Mammary epithelial cell (primary cell): ENCODE data around the gene KCNF1.

Experiments used
- EZH2 ChIP-seq: IDR thresholded peaks from 2 replicates; pipeline ENCODE4 v1.6.1; 2012; ENCODE audit warnings: low read length, inconsistent platforms, borderline replicate concordance
- TF ChIP-seq, protein P1 (sequence below), 2 donors: IDR thresholded peaks in 1 of 2; conservative IDR thresholded peaks in 1 of 2; 2 replicates each; pipeline ENCODE4 v1.5.1; 2011 to 2012; ENCODE audit warnings: inconsistent platforms in 2 of 2, low read length in 2 of 2, mild to moderate bottlenecking in 2 of 2, control low read depth in 1 of 2, low read depth in 1 of 2; ENCODE audit not compliant: insufficient read depth in 1 of 2; ENCODE audit errors: extremely low read depth in 1 of 2

DNA sequence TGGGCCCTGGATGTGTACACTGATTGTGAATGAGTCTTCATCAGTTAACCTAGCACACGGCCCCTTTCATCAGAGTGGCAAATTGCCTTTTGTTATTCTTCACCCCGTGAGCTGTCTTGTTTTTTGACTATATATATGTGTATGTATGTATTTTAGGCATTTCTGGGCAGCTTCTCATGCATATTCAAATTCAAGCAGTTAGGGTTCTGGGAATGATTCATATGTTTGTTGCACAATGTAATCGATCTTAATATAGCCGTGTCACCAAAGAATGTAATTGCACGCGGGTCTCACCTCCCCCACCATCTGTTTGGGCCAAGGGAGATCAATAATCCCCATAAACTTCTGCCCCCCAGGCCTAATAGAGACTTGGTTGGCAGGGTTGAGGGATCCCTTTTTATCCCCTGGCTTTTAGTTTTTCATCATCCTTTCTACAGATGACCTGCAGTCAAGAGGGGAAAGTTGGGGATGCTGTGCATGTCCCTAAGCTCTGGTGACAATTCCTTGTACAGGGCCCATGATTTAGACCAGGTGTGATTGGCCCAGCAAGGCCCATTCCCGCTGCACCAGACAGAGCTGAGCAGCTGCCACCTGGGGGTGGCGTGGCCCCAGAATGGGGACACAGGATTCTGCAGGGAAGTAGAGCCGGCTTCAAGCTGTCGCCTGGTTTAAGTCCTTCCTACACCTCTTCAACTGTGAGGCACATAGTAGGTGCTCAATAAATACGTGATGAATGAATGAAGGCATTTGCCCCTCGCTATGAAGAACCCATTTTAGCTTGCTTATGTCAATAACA, 19.2 kb downstream of the KCNF1 start:
- TF ChIP-seq, protein P1, sequence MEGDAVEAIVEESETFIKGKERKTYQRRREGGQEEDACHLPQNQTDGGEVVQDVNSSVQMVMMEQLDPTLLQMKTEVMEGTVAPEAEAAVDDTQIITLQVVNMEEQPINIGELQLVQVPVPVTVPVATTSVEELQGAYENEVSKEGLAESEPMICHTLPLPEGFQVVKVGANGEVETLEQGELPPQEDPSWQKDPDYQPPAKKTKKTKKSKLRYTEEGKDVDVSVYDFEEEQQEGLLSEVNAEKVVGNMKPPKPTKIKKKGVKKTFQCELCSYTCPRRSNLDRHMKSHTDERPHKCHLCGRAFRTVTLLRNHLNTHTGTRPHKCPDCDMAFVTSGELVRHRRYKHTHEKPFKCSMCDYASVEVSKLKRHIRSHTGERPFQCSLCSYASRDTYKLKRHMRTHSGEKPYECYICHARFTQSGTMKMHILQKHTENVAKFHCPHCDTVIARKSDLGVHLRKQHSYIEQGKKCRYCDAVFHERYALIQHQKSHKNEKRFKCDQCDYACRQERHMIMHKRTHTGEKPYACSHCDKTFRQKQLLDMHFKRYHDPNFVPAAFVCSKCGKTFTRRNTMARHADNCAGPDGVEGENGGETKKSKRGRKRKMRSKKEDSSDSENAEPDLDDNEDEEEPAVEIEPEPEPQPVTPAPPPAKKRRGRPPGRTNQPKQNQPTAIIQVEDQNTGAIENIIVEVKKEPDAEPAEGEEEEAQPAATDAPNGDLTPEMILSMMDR (conservative IDR thresholded peaks at IDR 0.05 in 1 of 2, IDR thresholded peaks at IDR 0.05 in 1 of 2; ENCODE audit: extremely low read depth in 1 of 2, insufficient read depth in 1 of 2, low read depth in 1 of 2, low read length in 2 of 2): no peak
- no peak for TF ChIP-seq EZH2
